AG04449 (cell line): Measurements from ENCODE around the gene DCBLD2.

Source experiments
- CTCF ChIA-PET: fragments of 350-600 bp; formaldehyde crosslinking; extraction: SDS; loops from one replicate; lab custom pipeline; 2021; ENCODE audit warnings: antibody characterized with exemption; lab: Yijun Ruan, JAX
- POLR2A ChIA-PET: fragments of 400-600, 350-600 bp; formaldehyde crosslinking; extraction: SDS; loops from one replicate; lab custom pipeline; 2020; ENCODE audit warnings: antibody characterized with exemption, inconsistent platforms; lab: Yijun Ruan, JAX
- DNase-seq: peaks from one replicate; pipeline ENCODE4 v3.0.0-alpha.2; 2010; ENCODE audit warnings: low read depth, low spot score
- H3K4me3 ChIP-seq: 2 replicates; pipeline ENCODE4 v1.5.1; 2011; ENCODE audit warnings: low read depth, mild to moderate bottlenecking, control low read depth, low read length
- CTCF ChIP-seq: IDR thresholded peaks from one replicate; pipeline ENCODE4 v1.5.1; 2011; ENCODE audit warnings: mild to moderate bottlenecking, moderate library complexity, low read length, control low read depth, inconsistent platforms; ENCODE audit not compliant: insufficient read depth; ENCODE audit errors: missing control alignments

Gene DCBLD2

GRCh38 chr3:98779541-98780335 lies 121.8 kb downstream of the DCBLD2 start:
- no peak for TF ChIP-seq CTCF
- H3K4me3 ChIP-seq = no peak overlapping the region
- POLR2A ChIA-PET = no interaction called here
- DNase-seq = no peak
- CTCF ChIA-PET = interaction anchor here (0.7 to 4.3 kb wide), 6 partner anchors 14 to 184 kb away, joined by 3 to 33 read pairs (median 4); no protein-coding TSS in a partner anchor

- peak; percentile 89 for DNase-seq
- ChIA-PET POLR2A (interaction anchor here (0.6 kb wide), 1 partner anchor 57 kb away, joined by 3 read pairs; no protein-coding TSS in a partner anchor), CTCF (interaction anchor here (0.9 to 4.3 kb wide), 9 partner anchors 10 to 183 kb away, joined by 3 to 33 read pairs (median 4); no protein-coding TSS in a partner anchor)
- no peak for TF ChIP-seq CTCF
- H3K4me3 ChIP-seq = no peak overlapping the region
Observed at GRCh38 chr3:98778852-98779413, 122.6 kb downstream of the DCBLD2 start.

GRCh38 chr3:98778383-98778782 lies 123.1 kb downstream of the DCBLD2 start:
- no peak for DNase-seq
- no peak for TF ChIP-seq CTCF
- ChIA-PET CTCF (interaction anchor here (0.9 to 4.3 kb wide), 8 partner anchors 9 to 182 kb away, joined by 3 to 33 read pairs (median 4); no protein-coding TSS in a partner anchor), POLR2A (no interaction called here)
- no peak overlapping the region for H3K4me3 ChIP-seq

GRCh38 chr3:98777801-98778220 lies 123.7 kb downstream of the DCBLD2 start:
- peak; percentile 59 for DNase-seq
- ChIA-PET CTCF (interaction anchor here (0.9 to 4.3 kb wide), 9 partner anchors 9 to 181 kb away, joined by 3 to 33 read pairs (median 5); no protein-coding TSS in a partner anchor), POLR2A (no interaction called here)
- TF ChIP-seq CTCF = no peak
- H3K4me3 ChIP-seq = no peak overlapping the region

GRCh38 chr3:98777286-98777685 lies 124.2 kb downstream of the DCBLD2 start:
- POLR2A ChIA-PET = no interaction called here
- H3K4me3 ChIP-seq = no peak overlapping the region
- DNase-seq = no peak
- CTCF ChIA-PET = interaction anchor here (1.1 to 4.3 kb wide), 7 partner anchors 8 to 181 kb away, joined by 3 to 33 read pairs (median 6); no protein-coding TSS in a partner anchor
- TF ChIP-seq CTCF = no peak

- POLR2A ChIA-PET = no interaction called here
Observed at GRCh38 chr3:98776140-98776493, 125.4 kb downstream of the DCBLD2 start.

More at GRCh38 chr3:98776140-98776493, 125.4 kb downstream of the DCBLD2 start:
- CTCF ChIA-PET = interaction anchor here (0.7 to 4.3 kb wide), 3 partner anchors 39 to 174 kb away, joined by 3 to 33 read pairs (median 7); no protein-coding TSS in a partner anchor
- no peak for TF ChIP-seq CTCF
- H3K4me3 ChIP-seq = no peak overlapping the region
- no peak for DNase-seq
